Spleen (tissue), 7 donors: ENCODE measurements around the gene TNFRSF17.
"Not testable (repeated sequence)": the region's sequence is repeated elsewhere in the genome, so short reads cannot be mapped to it uniquely, and the experiment has no call there.

Source experiments
- CTCF ChIP-seq, 11 experiments: fragments of 200-600 bp in 7 of 11; fragments of 450-650 bp in 4 of 11; sonication (generic) in 4 of 11; IDR thresholded peaks in 8 of 11; conservative IDR thresholded peaks in 3 of 11; 1 replicate in 7 of 11; 2 replicates in 4 of 11; pipeline versions ENCODE4 v1.4.0 to v1.8.0; 2016 to 2021; ENCODE audit warnings: antibody characterized with exemption in 11 of 11, inconsistent platforms in 4 of 11, mild to moderate bottlenecking in 1 of 11
- POLR2A ChIP-seq, 3 donors: fragments of 450-650 bp; IDR thresholded peaks; one replicate each; pipeline ENCODE4 v1.5.1; 2017; ENCODE audit warnings: antibody characterized with exemption in 3 of 3, mild to moderate bottlenecking in 1 of 3
- POLR2AphosphoS5 ChIP-seq, 3 donors: sonication (generic); formaldehyde crosslinking; IDR thresholded peaks; one replicate each; pipeline ENCODE4 v1.5.1; 2017; ENCODE audit warnings: antibody characterized with exemption in 3 of 3
- donor health status: DM: no; HTN: no; CAD: no; lungs with moderate emphysema.
- donor health status: DM: no; HTN: no; CAD: no.
- donor health status: DM: no; HTN: no; CAD: no.

- not testable (repeated sequence) for TF ChIP-seq CTCF (IDR thresholded peaks at IDR 0.05 in 8 of 11, conservative IDR thresholded peaks at IDR 0.05 in 3 of 11); POLR2AphosphoS5 (IDR thresholded peaks at IDR 0.05); POLR2A (IDR thresholded peaks at IDR 0.05)
Measured at GRCh38 chr16:11941945-11942344, 23.1 kb upstream of the TNFRSF17 start, which contains the start of gene NPIPB2.
